ENCODE measurements around the gene CCNY. TPM values are rescaled to one million over a fixed set of nuclear protein-coding genes. Genes with fewer than 3 reads are reported as not detected.

Gene CCNY
- total and polyA plus RNA-seq, 2 of the 4 experiments (the other 2 are of a cell fraction) = 38.0 to 131 TPM

DNA sequence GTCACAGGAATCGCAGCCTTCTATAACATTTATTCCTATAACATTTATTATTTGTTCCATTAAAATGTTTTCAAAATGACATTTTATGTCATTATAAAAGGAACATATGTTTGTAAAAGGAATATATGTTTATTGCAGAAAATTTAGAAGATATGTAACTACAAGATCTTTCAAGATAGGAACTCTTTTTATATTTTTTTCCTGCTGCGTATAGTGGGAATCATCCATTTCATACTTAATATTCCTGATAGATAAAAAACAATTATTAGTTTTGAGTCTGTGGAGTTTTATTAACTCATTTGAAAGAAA is 55.6 kb downstream of the CCNY start:
- no peak overlapping the region for H3K27ac ChIP-seq (ENCODE audit: insufficient read depth, low read length)
- ChIA-PET CTCF (no interaction called here), POLR2A (ENCODE audit: unreplicated experiment) (no interaction called here)
- ATAC-seq (ENCODE audit: low read depth) (no peak), DNase-seq (no peak)
- peaks cover 81% of the 10 kb centered on the region for H4K20me1 ChIP-seq (ENCODE audit: insufficient read depth, low read length)
- H2BK20ac ChIP-seq (ENCODE audit: low read depth, low read length) = no peak overlapping the region
- H2BK5ac ChIP-seq (ENCODE audit: low read depth, low read length, poor library complexity, severe bottlenecking) = no peak overlapping the region
- H3K9me3 ChIP-seq (ENCODE audit: control insufficient read depth, insufficient read depth, low read length) = peaks cover 9% of the 10 kb centered on the region
- dilution Hi-C loops (cut with HindIII; ENCODE audit: low sequenced_read_pairs, unreplicated experiment) = no loop called here
- no peak overlapping the region for H4K5ac ChIP-seq (ENCODE audit: low read depth, low read length)
- H2BK15ac ChIP-seq (ENCODE audit: low read depth, low read length) = no peak overlapping the region
- H3K36me3 ChIP-seq (ENCODE audit: control insufficient read depth, insufficient read depth, low read length) = no peaks in the 10 kb centered on the region
- H3K14ac ChIP-seq (replicated peaks; ENCODE audit: low read depth, low read length) = no peak overlapping the region
- no peak overlapping the region for H3K23ac ChIP-seq (ENCODE audit: low read depth, low read length)
- no peak overlapping the region for H3K9ac ChIP-seq (ENCODE audit: low read depth, low read length)
- no peak overlapping the region for H4K91ac ChIP-seq (ENCODE audit: insufficient read depth, low read depth, low read length)
- no peak overlapping the region for H3K56ac ChIP-seq (ENCODE audit: extremely low read depth, insufficient read depth, low read length)
- peaks cover 27% of the 10 kb centered on the region for H3K9me1 ChIP-seq (ENCODE audit: insufficient read depth, low read length)
- in situ Hi-C loops (cut with MboI; ENCODE audit: low sequenced_read_pairs) = no loop called here
- no peak overlapping the region for H2AK5ac ChIP-seq (ENCODE audit: low read depth, low read length)
- H3K4ac ChIP-seq (ENCODE audit: low read depth, low read length) = no peak overlapping the region
- H3K4me1 ChIP-seq (ENCODE audit: control insufficient read depth, insufficient read depth, low read length) = peaks cover 9% of the 10 kb centered on the region
- no peaks in the 10 kb centered on the region for H3K27me3 ChIP-seq (ENCODE audit: control insufficient read depth, insufficient read depth, low read length)
- no peak overlapping the region for H3K4me2 ChIP-seq (ENCODE audit: low read depth, low read length)
- TF ChIP-seq NFE2L2 (IDR thresholded peaks at IDR 0.05; ENCODE audit: low read depth, low read length) (no peak), RCOR1 (IDR thresholded peaks at IDR 0.05; ENCODE audit: insufficient replicate concordance, low read length) (no peak), CHD1 (IDR thresholded peaks at IDR 0.05; ENCODE audit: low read depth, low read length) (no peak), BHLHE40 (IDR thresholded peaks at IDR 0.05; ENCODE audit: low read depth, low read length) (no peak), MAZ (IDR thresholded peaks at IDR 0.05; ENCODE audit: borderline replicate concordance, low read depth, low read length) (no peak), MXI1 (IDR thresholded peaks at IDR 0.05; ENCODE audit: borderline replicate concordance, low read depth, low read length) (no peak), POLR2A (IDR thresholded peaks at IDR 0.05; ENCODE audit: low read depth, low read length) (no peak), MAFK (IDR thresholded peaks at IDR 0.05; ENCODE audit: low read depth, low read length) (no peak), RFX5 (IDR thresholded peaks at IDR 0.05; ENCODE audit: low read depth, low read length) (no peak), RAD21 (IDR thresholded peaks at IDR 0.05; ENCODE audit: low read length) (no peak), SMC3 (IDR thresholded peaks at IDR 0.05; ENCODE audit: low read depth, low read length) (no peak), FOS (IDR thresholded peaks at IDR 0.05; ENCODE audit: low read depth, low read length) (no peak), CEBPB (IDR thresholded peaks at IDR 0.05; ENCODE audit: low read depth, low read length) (no peak)
- TF ChIP-seq, protein P1, sequence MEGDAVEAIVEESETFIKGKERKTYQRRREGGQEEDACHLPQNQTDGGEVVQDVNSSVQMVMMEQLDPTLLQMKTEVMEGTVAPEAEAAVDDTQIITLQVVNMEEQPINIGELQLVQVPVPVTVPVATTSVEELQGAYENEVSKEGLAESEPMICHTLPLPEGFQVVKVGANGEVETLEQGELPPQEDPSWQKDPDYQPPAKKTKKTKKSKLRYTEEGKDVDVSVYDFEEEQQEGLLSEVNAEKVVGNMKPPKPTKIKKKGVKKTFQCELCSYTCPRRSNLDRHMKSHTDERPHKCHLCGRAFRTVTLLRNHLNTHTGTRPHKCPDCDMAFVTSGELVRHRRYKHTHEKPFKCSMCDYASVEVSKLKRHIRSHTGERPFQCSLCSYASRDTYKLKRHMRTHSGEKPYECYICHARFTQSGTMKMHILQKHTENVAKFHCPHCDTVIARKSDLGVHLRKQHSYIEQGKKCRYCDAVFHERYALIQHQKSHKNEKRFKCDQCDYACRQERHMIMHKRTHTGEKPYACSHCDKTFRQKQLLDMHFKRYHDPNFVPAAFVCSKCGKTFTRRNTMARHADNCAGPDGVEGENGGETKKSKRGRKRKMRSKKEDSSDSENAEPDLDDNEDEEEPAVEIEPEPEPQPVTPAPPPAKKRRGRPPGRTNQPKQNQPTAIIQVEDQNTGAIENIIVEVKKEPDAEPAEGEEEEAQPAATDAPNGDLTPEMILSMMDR (conservative IDR thresholded peaks at IDR 0.05; ENCODE audit: low read depth, low read length) = no peak
- TF ChIP-seq, protein P2, sequence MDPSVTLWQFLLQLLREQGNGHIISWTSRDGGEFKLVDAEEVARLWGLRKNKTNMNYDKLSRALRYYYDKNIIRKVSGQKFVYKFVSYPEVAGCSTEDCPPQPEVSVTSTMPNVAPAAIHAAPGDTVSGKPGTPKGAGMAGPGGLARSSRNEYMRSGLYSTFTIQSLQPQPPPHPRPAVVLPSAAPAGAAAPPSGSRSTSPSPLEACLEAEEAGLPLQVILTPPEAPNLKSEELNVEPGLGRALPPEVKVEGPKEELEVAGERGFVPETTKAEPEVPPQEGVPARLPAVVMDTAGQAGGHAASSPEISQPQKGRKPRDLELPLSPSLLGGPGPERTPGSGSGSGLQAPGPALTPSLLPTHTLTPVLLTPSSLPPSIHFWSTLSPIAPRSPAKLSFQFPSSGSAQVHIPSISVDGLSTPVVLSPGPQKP (IDR thresholded peaks at IDR 0.05; ENCODE audit: borderline replicate concordance, low read depth, low read length) = no peak
- TF ChIP-seq, protein P3, sequence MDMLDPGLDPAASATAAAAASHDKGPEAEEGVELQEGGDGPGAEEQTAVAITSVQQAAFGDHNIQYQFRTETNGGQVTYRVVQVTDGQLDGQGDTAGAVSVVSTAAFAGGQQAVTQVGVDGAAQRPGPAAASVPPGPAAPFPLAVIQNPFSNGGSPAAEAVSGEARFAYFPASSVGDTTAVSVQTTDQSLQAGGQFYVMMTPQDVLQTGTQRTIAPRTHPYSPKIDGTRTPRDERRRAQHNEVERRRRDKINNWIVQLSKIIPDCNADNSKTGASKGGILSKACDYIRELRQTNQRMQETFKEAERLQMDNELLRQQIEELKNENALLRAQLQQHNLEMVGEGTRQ (IDR thresholded peaks at IDR 0.05; ENCODE audit: low read depth, low read length) = no peak
- no peak overlapping the region for H2AFZ ChIP-seq (replicated peaks; ENCODE audit: low read length, poor library complexity)
- intact Hi-C loops (cut with micrococcal nuclease) = no loop called here
- WGBS, 2 experiments (ENCODE audit: extremely low coverage in 2 of 2, insufficient read length in 1 of 2) = no CpG with 5 or more reads among the region's 2 CpGs
- H3K4me3 ChIP-seq (ENCODE audit: insufficient read depth, low read depth, low read length) = no peak overlapping the region
- H3K18ac ChIP-seq (ENCODE audit: low read depth, low read length) = no peak overlapping the region
- no peak overlapping the region for H4K8ac ChIP-seq (ENCODE audit: low read depth in 2 of 2, low read length in 2 of 2)
- no peak overlapping the region for H2AK9ac ChIP-seq (replicated peaks; ENCODE audit: low read depth, low read length, poor library complexity)
- peaks cover 50 to 92% of the 10 kb centered on the region in 2 experiments for H3K79me1 ChIP-seq (ENCODE audit: low read depth in 1 of 2, low read length in 2 of 2)
- no peak overlapping the region for H2BK120ac ChIP-seq (ENCODE audit: low read depth, low read length)
- no TSS peak for BruUV-seq (replicated peaks)
